Nucleus accumbens (tissue), 56 donors: ENCODE measurements around the gene GCSH.
"Not testable (repeated sequence)": the region's sequence is repeated elsewhere in the genome, so short reads cannot be mapped to it uniquely, and the experiment has no call there.

Experiments
- DNase-seq, 56 donors: peaks; one replicate each; lab custom pipeline; 2025; lab: John Stamatoyannopoulos, UW

GCSH gene

DNA sequence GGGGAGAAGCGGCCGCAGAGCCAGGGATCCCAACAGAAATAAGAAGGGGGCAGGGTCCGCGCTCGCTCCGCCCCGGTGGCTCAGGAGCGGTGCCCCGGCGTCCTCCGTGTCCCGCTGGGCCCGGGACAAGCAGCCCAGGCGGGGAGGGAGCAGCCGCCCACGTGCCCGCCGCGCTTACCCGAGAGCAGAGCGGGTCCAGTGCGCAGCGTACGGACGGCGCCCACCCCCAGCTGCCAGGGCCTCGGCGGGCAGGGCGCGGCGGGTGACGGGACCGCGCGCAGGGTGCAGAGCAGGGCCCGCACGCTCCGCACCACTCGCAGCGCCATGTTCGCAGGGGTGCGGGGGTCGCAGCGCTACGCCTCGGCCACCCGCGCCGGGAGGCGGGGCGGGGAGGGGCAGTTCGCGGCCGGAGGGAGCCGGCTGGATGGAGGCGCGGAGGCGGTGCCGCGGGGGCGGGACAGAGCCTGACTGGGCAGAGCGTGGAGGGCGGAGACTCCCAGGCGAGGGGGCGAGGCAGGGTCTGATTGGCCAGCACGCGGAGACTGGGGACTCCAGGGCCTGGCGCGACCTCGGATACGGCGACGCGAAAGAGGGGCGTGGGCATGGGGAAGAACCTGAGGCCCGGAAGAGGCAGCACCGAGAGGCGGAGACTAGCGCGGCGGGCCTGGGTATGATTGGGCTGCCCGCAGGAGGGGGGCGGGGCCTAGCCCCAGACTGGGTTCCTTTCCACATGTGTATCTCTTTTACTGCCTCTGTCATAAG lies at the start of gene GCSH:
GCSH (minus strand) TSS at position 443 of the 762 bp plus-strand sequence; CDS start at position 326, 117 bp downstream.
- DNase-seq, result peak; percentile 82 to 100 (median 99)

DNA sequence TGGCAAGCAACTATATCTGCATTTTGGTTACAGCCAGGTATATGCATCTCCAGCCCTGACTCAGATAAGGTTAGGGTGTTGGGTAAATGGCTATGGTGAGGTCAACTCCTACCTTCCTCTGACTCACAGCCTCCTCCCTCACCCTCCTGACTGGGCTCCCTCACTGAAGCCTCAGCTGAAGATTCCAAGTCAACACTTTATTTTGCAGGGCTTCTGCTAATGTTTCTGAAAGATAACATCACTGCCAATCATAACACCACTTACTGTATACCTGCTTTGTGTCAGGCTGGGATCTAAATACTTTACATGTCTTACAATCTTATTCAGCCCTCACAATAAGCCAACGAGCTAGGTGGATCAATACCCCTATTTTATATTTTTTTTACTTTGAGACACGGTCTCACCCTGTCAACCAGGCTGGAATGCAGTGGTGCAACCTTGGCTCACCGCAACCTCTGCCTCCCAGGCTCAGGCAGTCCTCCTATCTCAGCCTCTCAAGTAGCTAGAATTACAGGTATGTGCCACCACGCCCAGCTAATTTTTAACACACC lies 47.8 kb upstream of the GCSH start:
- no peak for DNase-seq

DNA sequence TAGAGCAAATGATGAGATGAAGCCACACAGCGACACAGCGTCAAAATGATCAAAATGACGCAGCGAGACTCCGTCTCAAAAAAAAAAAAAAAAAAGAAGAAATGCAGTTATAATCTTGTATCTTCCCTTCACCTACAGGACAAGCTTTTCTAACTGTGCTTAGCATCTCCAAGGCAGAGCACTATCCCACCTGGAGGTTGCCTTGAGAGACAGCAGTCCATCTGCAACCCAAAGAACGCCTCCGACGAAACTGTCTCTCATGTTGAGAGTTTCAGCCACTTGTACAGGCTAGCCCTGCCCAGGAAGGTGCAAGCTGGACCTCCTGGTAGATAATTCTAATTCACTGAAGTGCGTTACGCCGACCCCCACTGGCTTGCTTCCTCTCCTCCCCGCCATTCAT lies 46.7 kb upstream of the GCSH start:
- DNase-seq, result no peak

DNA sequence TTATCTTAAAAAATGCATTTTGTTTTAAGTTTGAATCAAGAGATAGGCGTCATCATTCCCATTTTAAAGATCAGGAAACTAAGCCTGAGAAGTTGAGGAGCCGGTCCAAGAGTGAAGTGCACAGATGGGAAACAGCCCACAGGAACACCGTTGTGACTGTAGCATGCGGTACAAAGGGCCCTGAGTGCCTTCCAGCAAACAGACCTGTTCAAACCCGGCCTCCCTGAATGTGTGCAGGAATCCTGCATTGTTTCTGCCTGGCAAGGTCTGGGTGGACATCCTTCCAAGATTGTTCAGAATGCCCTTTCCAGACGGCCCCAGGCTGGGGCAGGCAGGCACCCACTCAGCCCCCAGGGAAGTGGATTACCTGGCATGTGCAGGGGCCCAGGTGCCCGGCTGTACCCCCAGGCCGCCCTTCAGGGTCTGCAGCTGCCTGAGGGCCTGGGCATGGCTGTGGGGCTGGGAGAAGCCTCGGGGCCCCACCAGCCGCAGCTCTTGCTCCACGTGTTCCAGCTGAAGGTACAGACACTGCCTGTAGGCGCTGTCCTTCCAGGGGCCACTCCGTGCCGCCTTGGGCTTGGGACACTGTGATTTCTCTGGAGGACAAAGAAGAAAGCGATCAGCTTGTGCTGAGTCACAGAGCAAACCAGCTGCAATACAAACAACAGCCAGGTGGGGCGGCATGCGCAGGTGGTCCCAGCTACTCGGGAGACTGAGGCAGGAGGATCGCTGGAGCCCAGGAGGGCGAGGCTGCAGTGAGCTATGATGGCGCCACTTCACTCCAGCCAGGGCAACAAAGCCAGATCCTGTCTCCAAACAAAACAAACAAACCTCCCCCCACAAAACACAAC lies 45.0 kb upstream of the GCSH start:
- DNase-seq, result no peak

DNA sequence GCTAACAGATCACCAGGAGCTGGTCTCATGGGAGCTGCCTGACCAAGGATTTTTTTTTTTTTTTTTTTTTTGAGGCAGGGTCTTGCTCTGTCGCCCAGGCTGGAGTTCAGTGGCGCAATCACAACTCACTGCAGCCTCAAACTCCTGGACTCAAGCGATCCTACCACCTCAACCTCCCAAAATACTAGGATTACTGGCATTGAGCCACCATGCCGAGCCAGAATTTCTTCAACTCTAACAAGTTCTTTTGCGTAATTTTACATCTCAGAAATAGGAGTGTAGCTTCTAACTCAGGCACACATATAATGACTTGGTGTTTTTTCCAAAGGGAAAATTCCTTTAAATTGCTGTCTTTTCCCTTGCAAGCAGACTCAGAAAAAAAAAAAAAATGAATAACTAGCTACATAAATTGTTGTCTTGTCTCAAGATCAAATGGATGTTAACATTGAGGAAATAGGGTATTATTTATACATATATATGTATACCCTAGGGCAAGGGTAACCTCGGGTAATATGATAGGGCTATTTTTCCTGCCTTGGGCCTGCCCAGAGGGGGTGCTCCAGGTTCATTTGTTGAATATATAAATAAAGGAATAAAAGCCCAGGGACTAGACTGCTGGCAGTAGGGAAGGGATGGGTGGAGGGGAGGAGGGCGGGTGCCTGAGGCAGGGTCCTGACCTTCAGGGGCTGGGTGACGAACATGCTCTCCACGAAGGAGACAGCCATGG lies 42.8 kb upstream of the GCSH start:
- DNase-seq, result no peak

DNA sequence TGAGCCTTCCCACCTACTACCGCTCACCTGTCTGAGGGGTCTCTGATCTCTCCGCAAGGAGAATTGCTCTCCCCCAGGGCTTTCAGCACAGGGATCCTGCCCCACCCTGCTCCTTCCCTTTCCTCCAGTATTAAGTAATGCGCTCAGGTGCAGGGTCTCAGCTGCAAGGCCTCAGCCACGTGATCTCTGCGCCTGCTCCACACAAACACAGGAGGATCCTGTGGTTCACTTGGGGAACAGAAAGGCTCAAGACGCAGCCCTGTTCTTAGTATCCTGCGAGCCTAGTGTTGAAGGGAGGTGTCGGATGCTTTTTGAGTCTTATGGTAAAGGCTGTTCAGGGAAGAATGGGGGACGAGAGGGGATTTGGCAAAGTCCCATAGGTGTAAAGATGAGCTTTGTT lies 41.6 kb upstream of the GCSH start:
- no peak for DNase-seq

DNA sequence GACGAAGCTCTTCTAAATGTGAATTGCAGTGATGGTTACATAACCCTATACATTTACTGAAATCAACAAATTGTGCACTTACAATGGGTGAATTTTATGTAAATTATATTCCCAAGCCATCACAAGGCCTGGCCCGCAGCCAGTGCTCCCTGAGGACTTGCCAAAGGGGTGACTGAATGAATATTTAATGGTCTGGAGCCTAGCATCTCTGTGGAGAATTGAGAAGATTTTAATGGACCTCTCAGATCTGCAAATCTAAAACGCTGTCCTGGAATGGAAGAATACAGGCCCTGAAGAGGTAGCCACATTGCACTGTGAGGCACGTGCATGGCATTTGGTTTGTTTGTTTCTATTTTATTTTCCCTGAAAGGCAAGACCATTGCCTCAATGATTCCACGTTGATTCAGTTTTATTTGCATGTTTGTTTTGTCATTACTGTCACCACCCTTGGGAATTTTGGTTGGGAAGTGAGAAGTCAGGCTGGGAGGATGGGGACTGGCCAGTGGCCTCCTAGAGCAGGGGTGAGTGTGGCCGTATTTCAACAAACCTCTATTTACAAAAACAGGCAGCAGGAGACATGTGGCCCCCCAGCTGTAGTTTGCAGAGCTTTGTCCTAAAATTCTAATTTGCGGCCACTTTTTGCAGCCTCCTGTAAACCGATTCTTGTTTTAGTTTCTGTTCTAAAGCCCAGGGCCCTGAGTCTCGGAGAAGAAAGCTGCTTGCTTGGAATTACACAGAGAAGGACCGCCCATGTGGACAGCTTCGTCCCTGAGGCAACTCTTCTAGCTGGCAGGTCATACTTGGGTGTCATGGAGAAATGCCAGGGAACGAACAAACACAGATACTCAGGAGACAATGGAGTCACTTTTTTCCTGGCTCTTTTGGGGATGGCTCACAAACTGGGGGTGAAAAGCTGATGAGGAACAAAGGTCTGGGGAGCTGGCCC lies 40.5 kb upstream of the GCSH start:
- DNase-seq, result peak in 43 of 56 donors; percentile 6 to 82 (median 38)

DNA sequence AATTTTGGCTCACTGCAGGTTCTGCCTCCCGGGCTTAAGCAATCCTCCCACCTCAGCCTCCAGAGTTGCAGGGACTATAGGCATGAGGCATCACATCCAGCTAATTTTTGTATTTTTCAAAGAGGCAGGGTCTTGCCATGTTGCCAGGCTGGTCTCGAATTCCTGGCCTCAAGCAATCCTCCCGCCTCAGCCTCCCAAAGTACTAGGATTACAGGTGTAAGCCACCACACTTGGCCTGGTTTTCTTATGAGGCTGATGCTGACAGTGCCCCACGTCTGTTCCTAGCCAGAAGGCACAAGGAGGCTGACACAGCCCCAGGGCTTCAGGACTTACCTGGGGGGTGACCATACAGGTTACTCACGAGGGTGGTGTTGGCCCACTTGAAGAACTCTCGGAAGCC lies 33.9 kb upstream of the GCSH start:
- DNase-seq, result no peak

DNA sequence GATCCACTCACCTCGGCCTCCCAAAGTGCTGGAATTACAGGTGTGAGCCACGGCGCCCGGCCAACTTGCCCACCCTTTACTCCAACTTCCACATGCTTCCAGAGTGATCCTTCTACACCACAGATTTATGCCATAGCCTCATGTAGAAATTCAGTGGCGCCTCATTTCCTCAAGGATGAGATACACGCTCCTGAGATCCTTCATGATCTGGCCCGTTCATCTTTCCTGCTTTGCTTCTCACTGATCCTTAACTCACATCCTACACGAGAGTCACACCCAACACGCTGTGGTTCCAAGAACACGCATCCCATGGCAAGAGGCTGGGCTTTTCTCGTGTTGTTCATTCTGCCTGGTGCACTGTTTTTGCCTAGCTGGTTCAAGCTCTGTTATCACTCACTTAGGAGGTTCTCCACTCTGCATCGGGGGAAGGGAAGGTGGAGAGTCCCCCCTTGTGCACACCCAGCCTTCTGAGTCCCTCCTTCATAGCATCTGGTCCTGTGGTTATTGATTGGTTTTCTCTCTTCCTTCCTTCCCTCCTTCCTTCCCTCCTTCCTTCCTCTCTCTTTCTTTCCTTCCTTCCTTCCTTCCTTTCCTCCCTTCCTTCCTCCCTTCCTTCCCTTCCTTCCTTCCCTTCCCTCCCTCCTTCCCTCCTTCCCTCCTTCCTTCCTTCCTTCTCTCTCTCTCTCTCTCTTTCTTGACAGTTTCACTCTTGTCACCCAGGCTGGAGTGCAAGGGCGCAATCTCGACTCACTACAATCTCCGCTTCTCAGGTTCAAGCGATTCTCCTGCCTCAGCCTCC lies 32.7 kb upstream of the GCSH start:
- DNase-seq, result no peak

DNA sequence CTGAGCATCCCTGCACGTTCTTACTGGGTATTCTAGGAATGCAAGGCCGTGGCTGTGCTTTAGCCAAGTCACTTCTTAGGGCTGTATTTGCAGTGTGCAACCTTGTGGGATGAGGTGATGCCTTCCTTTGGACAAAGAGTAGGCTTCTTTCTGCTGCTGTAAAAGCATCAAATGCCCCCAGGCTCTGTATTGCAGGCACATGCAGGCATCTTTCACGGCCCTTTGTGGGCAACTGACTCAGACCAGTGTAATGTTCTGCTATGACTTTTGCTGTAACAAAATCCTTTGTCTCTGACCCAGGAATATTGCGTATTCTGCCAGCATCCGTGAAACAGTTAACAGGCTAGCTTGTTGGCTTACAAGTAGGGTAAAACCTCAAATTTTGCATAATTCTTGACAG lies 30.9 kb upstream of the GCSH start:
- DNase-seq, result no peak

DNA sequence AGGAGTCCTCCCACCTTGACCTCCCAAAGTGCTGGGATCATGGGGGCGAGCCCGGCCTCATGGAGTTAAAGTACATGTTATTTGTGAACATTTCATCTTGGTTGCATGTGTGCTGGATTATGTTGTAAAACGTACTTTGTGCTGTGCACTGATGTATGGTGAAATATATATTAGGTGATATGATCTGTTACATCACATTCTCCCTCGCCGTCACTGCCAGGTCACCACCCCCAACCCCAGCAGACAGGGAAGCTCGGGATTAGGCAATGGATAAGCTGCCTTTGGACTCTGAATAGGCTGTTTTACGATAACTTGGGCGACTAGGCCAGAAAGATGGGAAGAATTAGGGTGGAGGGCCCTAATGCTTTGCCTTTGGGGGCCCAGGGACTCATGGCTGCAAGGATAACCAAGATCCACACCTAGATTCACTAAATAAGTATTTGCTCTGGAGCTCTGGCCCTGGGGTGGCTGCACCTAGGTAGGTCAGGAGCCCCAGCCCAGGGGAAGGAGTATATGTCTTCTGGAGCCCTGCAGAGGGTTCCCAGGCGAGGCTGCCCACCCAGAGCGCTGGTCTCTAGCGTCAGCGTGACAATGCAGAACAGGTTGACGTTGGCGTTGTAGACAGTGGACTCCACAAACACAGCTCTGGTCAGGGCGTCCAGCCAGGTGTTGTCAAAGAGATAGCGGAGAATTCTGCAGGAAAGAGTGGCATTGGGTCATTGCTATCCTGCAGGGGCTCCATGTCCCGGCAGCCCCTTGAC lies 27.1 kb upstream of the GCSH start:
- DNase-seq, result no peak

DNA sequence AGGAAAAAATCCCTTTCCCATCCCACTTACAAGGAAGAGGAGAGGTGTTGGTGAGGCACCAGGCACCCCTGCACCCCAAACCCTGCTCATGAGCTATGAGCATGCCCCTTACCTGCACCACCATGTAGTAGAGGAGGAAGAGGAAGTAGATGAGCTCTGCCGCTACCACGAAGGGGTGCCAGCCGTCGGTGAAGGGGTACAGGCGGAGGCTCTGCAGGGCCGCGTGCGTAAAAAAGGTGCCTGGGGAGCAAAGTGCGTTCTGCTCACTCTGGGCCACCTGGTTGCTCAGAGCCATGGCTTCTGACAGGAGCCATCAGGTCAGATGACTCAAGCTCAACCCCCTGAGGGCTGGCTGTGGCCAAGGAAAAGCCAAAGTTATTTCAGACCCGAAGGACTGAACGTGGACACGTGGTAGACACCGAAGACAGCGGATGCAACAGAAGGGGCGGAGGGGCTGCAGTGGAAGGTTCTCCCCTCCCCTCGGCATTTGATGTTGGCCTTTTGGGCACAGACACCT lies 25.3 kb upstream of the GCSH start:
- DNase-seq, result no peak

DNA sequence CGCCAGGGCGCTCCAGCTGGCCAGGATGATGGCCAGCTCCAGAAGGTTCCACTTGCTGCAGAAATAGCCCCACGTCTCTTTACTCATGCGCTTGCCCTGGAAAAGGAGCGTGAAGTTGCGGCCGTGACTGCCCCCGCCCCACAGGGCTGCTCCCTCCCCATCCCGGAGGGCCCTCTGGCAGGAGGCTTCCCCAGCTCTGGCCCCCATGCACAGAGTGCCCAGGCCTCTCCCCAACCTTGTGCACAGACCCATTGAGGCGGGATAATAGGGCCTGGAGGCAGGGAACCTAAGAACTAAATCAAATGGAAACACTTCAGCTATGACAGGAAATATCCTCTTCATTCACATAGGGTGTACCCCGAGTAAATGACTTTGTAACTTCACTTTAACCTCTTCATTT lies 21.2 kb upstream of the GCSH start:
- DNase-seq, result no peak

DNA sequence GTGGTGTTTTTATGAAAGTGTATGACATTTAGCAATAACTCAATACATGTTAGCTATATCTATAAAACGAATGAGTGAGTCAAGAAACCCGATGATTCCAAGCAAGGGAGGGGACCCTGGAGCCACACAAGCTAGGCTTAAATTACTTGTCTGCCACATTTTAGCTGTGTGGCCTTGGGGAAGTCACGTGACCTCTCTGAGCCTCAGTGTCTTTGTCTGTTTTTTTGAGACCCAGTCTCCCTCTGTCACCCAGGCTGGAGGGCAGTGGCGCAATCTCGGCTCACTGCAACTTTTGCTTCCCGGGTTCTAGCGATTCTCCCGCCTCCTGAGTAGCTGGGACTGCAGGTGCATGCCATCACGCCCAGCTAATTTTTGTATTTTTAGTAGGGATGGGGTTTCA lies 20.1 kb upstream of the GCSH start:
- no peak for DNase-seq

DNA sequence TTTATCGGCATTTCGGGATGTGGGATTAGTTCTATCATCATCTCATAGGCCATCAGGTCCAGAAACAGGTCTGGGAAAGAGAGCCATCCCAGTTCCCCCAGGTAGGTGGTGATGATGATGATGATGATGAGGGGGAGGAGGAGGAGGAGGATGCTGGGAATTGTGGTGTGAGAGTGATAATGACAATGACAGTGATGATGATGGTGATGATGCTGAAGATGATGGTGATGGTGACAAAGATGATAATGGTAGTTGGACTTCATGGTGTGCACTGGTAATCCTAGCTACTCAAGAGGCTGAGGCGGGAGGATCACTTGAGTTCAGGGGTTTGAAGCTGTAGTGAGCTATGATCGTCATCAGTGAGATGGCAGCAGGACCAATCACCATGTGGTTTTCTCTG lies 16.3 kb upstream of the GCSH start:
- no peak for DNase-seq

DNA sequence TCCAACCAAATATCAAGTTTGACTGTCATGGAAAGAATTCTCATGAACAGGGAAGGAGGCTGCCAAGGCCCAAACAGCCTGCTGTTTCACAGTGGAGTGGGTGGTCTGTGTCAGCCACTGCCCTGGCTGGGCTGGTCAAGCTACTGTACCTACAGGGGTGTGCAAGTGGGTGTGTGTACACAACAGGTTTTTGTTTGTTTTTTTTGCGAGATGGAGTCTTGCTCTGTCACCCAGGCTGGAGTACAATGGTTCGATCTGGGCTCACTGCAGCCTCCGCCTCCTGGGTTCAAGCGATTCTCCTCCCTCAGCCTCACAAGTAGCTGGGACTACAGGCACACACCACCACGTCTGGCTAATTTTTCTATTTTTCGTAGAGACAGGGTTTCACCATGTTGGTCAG lies 13.1 kb upstream of the GCSH start:
- not testable (repeated sequence) for DNase-seq

DNA sequence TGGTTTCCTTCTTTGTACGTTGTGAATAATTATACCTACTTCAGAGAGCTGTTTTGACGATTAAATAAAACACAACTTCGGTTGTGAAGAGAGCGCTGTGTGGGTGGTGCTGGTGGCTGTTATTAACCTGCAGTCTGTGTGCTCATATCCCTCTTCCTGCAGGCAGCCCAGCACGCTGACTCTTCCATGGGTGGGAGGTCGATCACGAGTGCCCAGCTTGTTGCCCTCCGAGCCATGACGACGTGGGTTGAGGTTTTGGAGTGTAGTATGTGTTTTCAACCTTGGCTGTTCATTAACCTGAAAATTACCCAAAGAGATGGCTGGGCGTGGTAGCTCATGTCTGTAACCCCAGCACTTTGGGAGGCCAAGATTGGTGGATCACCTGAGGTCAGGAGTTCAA lies 11.3 kb upstream of the GCSH start:
- peak in 12 of 56 donors; percentile 2 to 33 (median 16) for DNase-seq
